ENCODE results near the gene CHKA.

GRCh38 chr11:68148879-68149278 lies 27.7 kb upstream of the CHKA start:
- TF ChIP-seq CTCF (IDR thresholded peaks at IDR 0.05; ENCODE audit: extremely low read depth in 1 of 2, insufficient read depth in 1 of 2, low read depth in 1 of 2, low read length in 2 of 2): no peak
- TF ChIP-seq POLR2AphosphoS5 (IDR thresholded peaks at IDR 0.05; ENCODE audit: insufficient read depth, low read depth, low read length): no peak
- no peak for TF ChIP-seq EZH2 (IDR thresholded peaks at IDR 0.05; ENCODE audit: borderline replicate concordance, low read depth, low read length, severe bottlenecking)

All from endothelial cell of umbilical vein (primary cell).